ENCODE data around the gene SLC9B2. TPM values are rescaled to one million over a fixed set of nuclear protein-coding genes. Genes with fewer than 3 reads are reported as not detected.
A peak's percentile ranks its signal among the peaks of the same experiment; 100 is the strongest.

Gene SLC9B2
- 6.0 TPM for total RNA-seq
- 0.80 TPM for polyA plus RNA-seq (ENCODE audit: insufficient read depth, low read depth, low replicate concordance)
- long read RNA-seq, donor 1, partial matches to known transcripts = 0 of 2 reads
- long read RNA-seq, donor 1, other reads (novel, unspliced or antisense) = 0 of 2 reads
- long read RNA-seq, donor 2 = 0 reads
- long read RNA-seq, donor 3 = 0 reads
- long read RNA-seq, donor 4, partial matches to known transcripts = 0 of 1 reads
- long read RNA-seq, donor 4, other reads (novel, unspliced or antisense) = 0 of 1 reads
- long read RNA-seq, donor 5 = 0 reads
- long read RNA-seq, donor 6 = 0 reads
- long read RNA-seq, donor 7, partial matches to known transcripts = 0 of 4 reads
- long read RNA-seq, donor 7, other reads (novel, unspliced or antisense) = 4 of 4 reads
- long read RNA-seq, donor 8, partial matches to known transcripts = 0 of 1 reads
- long read RNA-seq, donor 8, other reads (novel, unspliced or antisense) = 0 of 1 reads
- long read RNA-seq, donor 9 = 0 reads
- long read RNA-seq, donor 10, partial matches to known transcripts = 0 of 1 reads
- long read RNA-seq, donor 10, other reads (novel, unspliced or antisense) = 0 of 1 reads

GRCh38 chr4:103076747-103077347 is at the start of gene SLC9B2:
SLC9B2 (minus strand) TSS chr4:103076761; CDS start chr4:103067550, 9,211 bp downstream.
- H3K27me3 ChIP-seq (ENCODE audit: control insufficient read depth, insufficient read depth, low read length) = no peaks in the 10 kb centered on the region
- TF ChIP-seq CTCF (IDR thresholded peaks at IDR 0.05; ENCODE audit: borderline replicate concordance, extremely low read depth, insufficient read depth) = no peak
- peaks cover 0 to 5% (median 0%) of the 10 kb centered on the region in 3 donors for H3K4me1 ChIP-seq (ENCODE audit: control insufficient read depth in 2 of 3, insufficient read depth in 2 of 3, low read depth in 1 of 3, low read length in 3 of 3)
- peak within 1 kb of the TSS in 1 of 2 donors; percentile 65 for H3K27ac ChIP-seq (ENCODE audit: low read depth in 2 of 2, low read length in 2 of 2)
- peaks cover 0 to 13% (median 12%) of the 10 kb centered on the region in 3 donors for H3K36me3 ChIP-seq (ENCODE audit: control insufficient read depth in 2 of 3, insufficient read depth in 3 of 3, low read length in 3 of 3)
- H3K9ac ChIP-seq (ENCODE audit: low read length in 3 of 3) = peak within 1 kb of the TSS; percentile 34 to 77 (median 65)
- no peaks in the 10 kb centered on the region for H3K9me3 ChIP-seq (ENCODE audit: control insufficient read depth in 2 of 3, insufficient read depth in 1 of 3, low read length in 3 of 3)
- peak within 1 kb of the TSS; percentile 51 to 68 (median 53) for H3K4me3 ChIP-seq (ENCODE audit: low read length in 3 of 3)
- FAIRE-seq = no peak
- DNase-seq = no peak
- intact Hi-C loops (cut with DNase I) = no loop called here

- DNase-seq (no peak), FAIRE-seq (no peak)
- no peaks in the 10 kb centered on the region for H3K27me3 ChIP-seq (ENCODE audit: control insufficient read depth, insufficient read depth, low read length)
- H3K9ac ChIP-seq (ENCODE audit: low read length in 3 of 3) = no peak overlapping the region
- H3K9me3 ChIP-seq (ENCODE audit: control insufficient read depth in 2 of 3, insufficient read depth in 1 of 3, low read length in 3 of 3) = peaks cover 0 to 2% (median 1%) of the 10 kb centered on the region in 3 donors
- intact Hi-C loops (cut with DNase I) = no loop called here
- TF ChIP-seq CTCF (IDR thresholded peaks at IDR 0.05; ENCODE audit: borderline replicate concordance, extremely low read depth, insufficient read depth) = no peak
- no peak overlapping the region for H3K27ac ChIP-seq (ENCODE audit: low read depth in 2 of 2, low read length in 2 of 2)
- no peak overlapping the region for H3K4me3 ChIP-seq (ENCODE audit: low read length in 3 of 3)
- H3K4me1 ChIP-seq (ENCODE audit: control insufficient read depth in 2 of 3, insufficient read depth in 2 of 3, low read depth in 1 of 3, low read length in 3 of 3) = no peaks in the 10 kb centered on the region
- H3K36me3 ChIP-seq (ENCODE audit: control insufficient read depth in 2 of 3, insufficient read depth in 3 of 3, low read length in 3 of 3) = no peaks in the 10 kb centered on the region
Measured at GRCh38 chr4:103126126-103126525, 49.6 kb upstream of the SLC9B2 start.

- H3K27me3 ChIP-seq (ENCODE audit: control insufficient read depth, insufficient read depth, low read length) = no peaks in the 10 kb centered on the region
- intact Hi-C loops (cut with DNase I) = no loop called here
- no peak for FAIRE-seq
- H3K4me3 ChIP-seq (ENCODE audit: low read length in 3 of 3) = no peak overlapping the region
- no peak overlapping the region for H3K27ac ChIP-seq (ENCODE audit: low read depth in 2 of 2, low read length in 2 of 2)
- no peaks in the 10 kb centered on the region for H3K4me1 ChIP-seq (ENCODE audit: control insufficient read depth in 2 of 3, insufficient read depth in 2 of 3, low read depth in 1 of 3, low read length in 3 of 3)
- no peak overlapping the region for H3K9ac ChIP-seq (ENCODE audit: low read length in 3 of 3)
- H3K36me3 ChIP-seq (ENCODE audit: control insufficient read depth in 2 of 3, insufficient read depth in 3 of 3, low read length in 3 of 3) = no peaks in the 10 kb centered on the region
- DNase-seq = no peak
- H3K9me3 ChIP-seq (ENCODE audit: control insufficient read depth in 2 of 3, insufficient read depth in 1 of 3, low read length in 3 of 3) = peaks cover 0 to under 1% (median 0%) of the 10 kb centered on the region in 3 donors
- no peak for TF ChIP-seq CTCF (IDR thresholded peaks at IDR 0.05; ENCODE audit: borderline replicate concordance, extremely low read depth, insufficient read depth)
Measured at GRCh38 chr4:103123114-103123513, 46.6 kb upstream of the SLC9B2 start.
